Activated naive CD4-positive, alpha-beta T cell treated with anti-CD3 and anti-CD28 coated beads, Interleukin-2, amount 50 U/mL, for 72 hours (primary cell): ENCODE results near the gene C19orf47. TPM values are rescaled to one million over a fixed set of nuclear protein-coding genes. Genes with fewer than 3 reads are reported as not detected.
"Not testable (repeated sequence)": the region's sequence is repeated elsewhere in the genome, so short reads cannot be mapped to it uniquely, and the experiment has no call there.

Experiments
- ATAC-seq, 2 donors: fragments of 150-1000 bp; cut with Tn5 transposase; 2 replicates each; pipeline ENCODE4 v1.10.0; 2021; ENCODE audit warnings: mild to moderate bottlenecking in 2 of 2, moderate library complexity in 2 of 2
- DNase-seq, 2 donors: peaks; one replicate each; pipeline ENCODE4 v3.0.0; 2021 to 2022; ENCODE audit warnings: low spot score in 2 of 2
- H3K27ac Mint-ChIP-seq, 2 donors: one replicate each; pipeline ENCODE4 v1.8.0; 2022; ENCODE audit warnings: mild to moderate bottlenecking in 2 of 2, mixed read lengths in 2 of 2
- H3K36me3 Mint-ChIP-seq, 2 donors: one replicate each; pipeline ENCODE4 v1.8.0; 2022; ENCODE audit warnings: mixed read lengths in 2 of 2
- H3K9me3 Mint-ChIP-seq, 2 donors: one replicate each; pipeline ENCODE4 v1.8.0; 2022; ENCODE audit warnings: mixed read lengths in 2 of 2
- total RNA-seq, 2 donors: library from RNA; stranded (reverse); gene quantifications; one replicate each; pipeline ENCODE4 v1.2.3, GENCODE V29; 2022

C19orf47 gene
- total RNA-seq, 2 donors from 2014 or later, result 18.9 to 24.1 TPM

DNA sequence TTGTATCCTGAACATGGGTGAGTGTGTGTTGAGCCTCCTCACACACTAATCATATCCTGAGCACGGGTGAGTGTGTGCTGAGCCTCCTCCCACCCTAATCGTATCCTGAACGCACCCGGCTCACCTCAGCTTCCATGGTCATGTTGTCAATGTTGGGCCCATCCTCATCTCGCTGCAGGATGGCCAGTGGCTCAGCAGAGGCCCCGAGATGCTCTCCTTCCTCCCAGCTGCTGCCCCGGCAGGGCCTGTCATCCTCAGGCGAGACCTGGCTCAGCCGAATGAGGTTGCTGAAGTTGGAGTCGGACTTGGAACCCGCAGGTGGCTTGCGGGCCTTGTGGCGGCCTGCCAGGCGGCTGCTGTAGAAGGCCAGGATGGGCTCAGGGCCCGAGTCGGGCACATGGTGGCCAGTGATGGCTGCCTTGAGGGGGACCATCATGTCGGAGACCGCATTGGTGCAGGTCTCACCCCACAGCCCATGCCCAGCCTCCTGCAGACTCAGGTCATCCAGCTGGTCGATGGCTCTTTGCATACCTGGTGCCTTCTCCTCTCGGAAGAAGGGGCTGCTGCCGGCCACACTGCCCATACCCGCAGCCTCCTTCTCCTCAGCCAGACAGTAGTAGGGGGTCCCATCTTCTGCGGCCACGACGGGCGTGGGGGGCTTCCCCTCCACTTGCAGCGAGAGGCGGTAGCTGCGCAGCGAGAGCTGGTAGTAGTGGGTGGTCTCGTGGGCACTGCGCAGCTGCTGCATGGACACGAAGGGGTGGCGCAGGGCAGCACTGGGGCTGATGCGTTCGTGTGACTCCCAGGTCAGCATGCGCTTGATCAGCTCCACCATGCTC is 32.2 kb upstream of the C19orf47 start:
- ATAC-seq (no peak), DNase-seq (no peak)
- Mint-ChIP-seq H3K36me3 (no peaks in the 10 kb centered on the region), H3K27ac (no peak overlapping the region), H3K9me3 (no peaks in the 10 kb centered on the region)

DNA sequence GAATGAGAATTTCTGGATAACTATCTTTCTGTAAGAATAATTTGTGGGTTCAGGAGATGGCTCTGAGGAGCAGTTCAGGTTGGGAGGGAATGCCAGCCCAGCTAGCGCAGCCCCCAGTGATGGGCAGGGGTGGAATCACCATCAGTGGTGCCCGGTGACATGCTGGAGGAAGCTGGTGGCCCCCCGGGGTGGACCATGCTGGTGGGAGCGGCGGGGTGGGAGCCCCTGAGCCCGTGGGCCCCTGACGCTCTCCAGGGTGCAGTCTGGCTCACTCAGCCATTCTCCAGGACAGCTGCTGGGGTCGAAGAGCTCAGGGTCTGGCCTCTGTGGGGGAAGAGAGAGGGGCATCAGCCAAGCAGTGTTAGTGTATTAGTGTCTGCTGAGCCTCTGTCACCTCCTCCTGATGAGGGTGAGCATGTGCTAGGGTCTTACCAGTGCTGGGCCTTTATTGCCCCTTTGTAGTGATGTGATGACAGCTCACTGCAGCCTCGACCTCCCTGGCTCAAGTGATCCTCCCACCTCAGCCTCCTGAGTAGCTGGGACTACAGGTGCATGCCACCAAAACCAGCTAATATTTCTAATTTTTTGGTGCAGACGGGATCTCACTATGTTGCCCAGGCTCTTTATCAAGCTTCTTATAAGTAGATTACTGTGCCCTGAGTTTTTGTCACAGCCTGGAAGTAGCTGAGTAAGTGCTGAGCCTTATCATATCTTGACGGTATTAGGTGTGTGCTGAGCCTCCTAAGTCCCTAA is 31.4 kb upstream of the C19orf47 start:
- ATAC-seq, result no peak
- DNase-seq, result no peak
- peak overlapping the region in 1 of 2 donors; percentile 81 for H3K27ac Mint-ChIP-seq
- H3K36me3 Mint-ChIP-seq, result no peaks in the 10 kb centered on the region
- no peaks in the 10 kb centered on the region for H3K9me3 Mint-ChIP-seq

DNA sequence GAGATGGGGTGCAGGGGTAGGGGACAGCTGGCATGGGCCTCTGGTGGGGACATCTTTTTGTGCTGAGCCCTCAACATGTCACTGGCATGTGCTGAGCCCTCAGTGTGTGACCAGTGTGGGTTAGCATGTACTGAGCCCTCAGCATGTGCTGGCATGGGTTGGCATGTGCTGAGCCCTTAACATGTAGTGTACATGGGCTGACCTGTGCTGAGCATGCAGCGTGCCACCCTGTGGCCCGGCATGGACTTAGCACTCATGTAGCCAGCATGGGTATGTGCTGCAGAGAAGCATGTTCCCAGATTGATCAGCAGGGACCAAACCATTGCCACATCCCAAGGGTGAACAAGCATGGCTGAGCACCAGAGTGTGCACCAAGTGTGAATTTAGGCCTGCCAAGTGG is 30.3 kb upstream of the C19orf47 start:
- Mint-ChIP-seq H3K9me3 (no peaks in the 10 kb centered on the region), H3K27ac (no peak overlapping the region), H3K36me3 (no peaks in the 10 kb centered on the region)
- ATAC-seq, result no peak
- DNase-seq, result no peak

DNA sequence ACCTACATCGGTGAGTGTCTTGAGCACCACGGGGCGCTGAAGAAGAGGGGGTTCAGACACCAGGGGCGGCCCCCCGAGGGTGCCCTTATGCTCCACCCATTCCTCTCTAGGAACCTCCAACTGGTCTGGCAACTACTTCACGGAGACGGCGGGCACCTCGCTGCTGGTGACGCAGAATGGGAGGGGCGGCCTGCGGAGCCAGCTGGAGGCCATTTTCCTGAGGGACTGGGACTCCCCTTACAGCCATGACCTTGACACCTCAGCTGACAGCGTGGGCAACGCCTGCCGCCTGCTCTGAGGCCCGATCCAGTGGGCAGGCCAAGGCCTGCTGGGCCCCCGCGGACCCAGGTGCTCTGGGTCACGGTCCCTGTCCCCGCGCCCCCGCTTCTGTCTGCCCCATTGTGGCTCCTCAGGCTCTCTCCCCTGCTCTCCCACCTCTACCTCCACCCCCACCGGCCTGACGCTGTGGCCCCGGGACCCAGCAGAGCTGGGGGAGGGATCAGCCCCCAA is 29.7 kb upstream of the C19orf47 start:
- DNase-seq (no peak), ATAC-seq (no peak)
- Mint-ChIP-seq H3K9me3 (no peaks in the 10 kb centered on the region), H3K27ac (no peak overlapping the region), H3K36me3 (no peaks in the 10 kb centered on the region)

DNA sequence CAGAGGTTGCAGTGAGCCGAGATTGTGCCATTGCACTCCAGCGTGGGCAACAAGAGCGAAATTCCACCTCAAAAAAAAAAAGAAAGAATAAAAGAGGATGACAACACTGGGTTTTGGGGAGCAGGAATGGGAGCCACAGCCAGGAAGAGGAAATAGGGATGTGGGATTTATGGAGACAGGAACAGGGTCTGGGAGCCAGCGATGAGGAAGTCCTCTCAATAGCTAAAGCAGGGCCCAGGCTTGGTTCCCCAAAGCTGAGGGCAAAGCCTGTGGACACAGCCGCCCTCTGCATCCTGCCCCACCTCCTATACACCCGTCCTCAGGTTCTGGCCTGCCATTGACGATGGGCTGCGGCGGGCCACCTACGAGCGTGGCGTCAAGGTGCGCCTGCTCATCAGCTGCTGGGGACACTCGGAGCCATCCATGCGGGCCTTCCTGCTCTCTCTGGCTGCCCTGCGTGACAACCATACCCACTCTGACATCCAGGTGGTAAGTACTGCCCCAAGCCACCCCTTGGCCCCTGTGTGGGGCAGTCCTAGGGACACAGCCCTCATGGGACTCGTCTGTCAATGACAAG is 28.2 kb upstream of the C19orf47 start:
- peak overlapping the region in 1 of 2 donors; percentile 69 for H3K27ac Mint-ChIP-seq
- H3K9me3 Mint-ChIP-seq, result no peaks in the 10 kb centered on the region
- ATAC-seq (no peak), DNase-seq (no peak)
- H3K36me3 Mint-ChIP-seq, result no peaks in the 10 kb centered on the region

DNA sequence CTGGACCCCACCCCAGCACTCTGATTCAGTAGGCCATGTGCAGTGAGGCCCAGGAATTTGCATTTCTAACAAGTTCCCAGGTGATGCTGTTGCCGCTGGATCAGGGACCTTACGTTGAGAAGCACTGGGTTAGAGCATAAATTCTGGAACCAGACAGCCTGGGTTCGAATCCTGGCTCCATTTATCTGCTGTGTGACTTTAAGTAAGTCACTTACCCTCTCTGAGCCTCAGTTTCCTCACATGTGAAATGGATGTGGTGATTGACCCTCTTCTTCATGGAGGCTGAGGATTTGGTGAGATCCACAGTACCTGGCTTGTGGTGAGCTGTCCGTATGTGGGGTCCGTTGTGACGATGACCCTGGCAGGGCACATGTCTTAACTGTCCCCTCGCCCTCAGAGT is 25.9 kb upstream of the C19orf47 start:
- Mint-ChIP-seq H3K36me3 (no peaks in the 10 kb centered on the region), H3K27ac (peak overlapping the region in 1 of 2 donors; percentile 87), H3K9me3 (no peaks in the 10 kb centered on the region)
- ATAC-seq (no peak), DNase-seq (no peak)

DNA sequence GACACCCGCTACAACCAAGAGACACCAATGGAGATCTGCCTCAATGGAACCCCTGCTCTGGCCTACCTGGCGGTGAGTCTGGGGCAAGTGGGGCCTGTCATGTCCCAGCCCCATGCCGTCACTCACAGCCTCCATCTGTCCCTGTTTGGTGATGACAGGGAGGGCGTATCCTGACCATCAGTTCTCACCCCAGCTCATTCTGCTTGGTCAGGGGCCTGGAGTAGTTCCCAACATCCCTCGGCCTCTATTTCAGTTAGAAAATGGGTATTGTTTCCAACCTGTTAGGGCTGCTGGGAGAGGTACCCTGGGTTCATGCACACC is 23.6 kb upstream of the C19orf47 start:
- Mint-ChIP-seq H3K36me3 (no peaks in the 10 kb centered on the region), H3K27ac (no peak overlapping the region), H3K9me3 (no peaks in the 10 kb centered on the region)
- DNase-seq, result no peak
- ATAC-seq, result no peak

DNA sequence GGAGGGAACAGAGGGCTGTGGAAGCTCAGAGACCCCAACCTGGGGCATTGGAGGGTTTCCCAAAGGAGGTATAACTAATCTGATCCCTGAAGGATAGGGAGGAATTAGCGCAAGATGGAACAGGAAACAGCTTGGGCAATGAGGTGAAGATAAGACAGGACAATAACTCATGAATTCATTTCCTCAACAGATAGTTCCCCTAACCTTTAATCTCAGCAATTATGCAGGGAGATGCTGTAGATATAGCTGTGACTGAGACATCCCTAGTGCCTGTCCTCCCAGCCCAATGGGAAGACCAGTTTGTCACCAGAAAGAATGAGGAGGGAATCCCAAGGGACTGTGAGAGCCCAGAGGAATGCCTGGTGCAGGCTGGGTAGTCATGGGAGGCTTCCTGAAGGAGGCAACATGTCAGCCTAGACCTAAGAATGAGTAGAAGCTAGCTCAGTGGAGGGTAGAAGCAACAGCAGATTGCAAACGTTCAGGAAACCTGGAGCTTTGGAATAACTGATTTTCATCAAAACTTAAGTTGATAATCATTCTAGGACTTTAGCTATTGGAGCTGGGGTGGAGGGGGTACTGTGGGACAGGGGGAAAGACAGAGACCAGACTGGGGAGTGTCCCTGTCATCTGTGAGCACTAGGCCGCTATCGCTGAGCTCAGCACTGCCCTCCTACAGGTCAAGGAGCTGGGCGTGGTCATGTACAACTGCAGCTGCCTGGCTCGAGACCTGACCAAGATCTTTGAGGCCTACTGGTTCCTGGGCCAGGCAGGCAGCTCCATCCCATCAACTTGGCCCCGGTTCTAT is 23.0 kb upstream of the C19orf47 start:
- DNase-seq (no peak), ATAC-seq (no peak)
- peak overlapping the region; percentile 16 to 60 for H3K27ac Mint-ChIP-seq
- H3K9me3 Mint-ChIP-seq, result no peaks in the 10 kb centered on the region
- H3K36me3 Mint-ChIP-seq, result no peaks in the 10 kb centered on the region

DNA sequence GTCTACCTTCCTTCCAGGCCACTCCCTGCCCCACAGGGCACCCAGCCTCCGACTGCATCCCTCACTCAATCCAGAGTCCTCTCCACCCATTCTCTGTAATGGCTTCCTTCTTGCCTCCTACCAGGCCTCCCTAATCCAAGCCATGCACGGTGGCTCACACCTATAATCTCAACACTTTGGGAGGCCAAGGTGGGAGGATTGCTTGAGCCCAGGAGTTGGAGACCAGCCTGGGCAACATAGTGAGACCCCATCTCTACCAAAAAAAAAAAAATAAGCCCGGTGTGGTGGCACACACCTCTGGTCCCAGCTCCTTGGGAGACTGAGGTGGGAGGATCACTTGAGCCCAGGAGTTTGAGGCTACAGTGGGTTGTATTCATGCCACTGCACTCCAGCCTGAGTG is 22.1 kb upstream of the C19orf47 start:
- not testable (repeated sequence) for H3K9me3 Mint-ChIP-seq, ATAC-seq
- peak overlapping the region; percentile 16 to 51 for H3K27ac Mint-ChIP-seq

DNA sequence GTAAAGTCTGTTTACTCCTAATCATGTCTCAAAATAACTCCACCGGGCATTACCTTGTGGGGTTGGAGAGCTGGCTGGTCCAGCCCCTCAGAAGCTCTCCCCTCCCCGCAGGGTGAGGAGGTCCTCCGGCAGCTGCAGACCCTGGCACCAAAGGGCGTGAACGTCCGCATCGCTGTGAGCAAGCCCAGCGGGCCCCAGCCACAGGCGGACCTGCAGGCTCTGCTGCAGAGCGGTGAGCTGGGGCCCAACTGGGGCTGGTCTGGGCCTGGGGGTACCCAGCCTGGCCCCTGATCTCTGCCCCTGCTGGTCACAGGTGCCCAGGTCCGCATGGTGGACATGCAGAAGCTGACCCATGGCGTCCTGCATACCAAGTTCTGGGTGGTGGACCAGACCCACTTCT is 21.6 kb upstream of the C19orf47 start:
- DNase-seq (no peak), ATAC-seq (no peak)
- no peaks in the 10 kb centered on the region for H3K36me3 Mint-ChIP-seq
- H3K9me3 Mint-ChIP-seq, result no peaks in the 10 kb centered on the region
- H3K27ac Mint-ChIP-seq, result no peak overlapping the region

More for the DNA sequence above, 22.1 kb upstream of the C19orf47 start:
- not testable (repeated sequence) for DNase-seq, H3K36me3 Mint-ChIP-seq

DNA sequence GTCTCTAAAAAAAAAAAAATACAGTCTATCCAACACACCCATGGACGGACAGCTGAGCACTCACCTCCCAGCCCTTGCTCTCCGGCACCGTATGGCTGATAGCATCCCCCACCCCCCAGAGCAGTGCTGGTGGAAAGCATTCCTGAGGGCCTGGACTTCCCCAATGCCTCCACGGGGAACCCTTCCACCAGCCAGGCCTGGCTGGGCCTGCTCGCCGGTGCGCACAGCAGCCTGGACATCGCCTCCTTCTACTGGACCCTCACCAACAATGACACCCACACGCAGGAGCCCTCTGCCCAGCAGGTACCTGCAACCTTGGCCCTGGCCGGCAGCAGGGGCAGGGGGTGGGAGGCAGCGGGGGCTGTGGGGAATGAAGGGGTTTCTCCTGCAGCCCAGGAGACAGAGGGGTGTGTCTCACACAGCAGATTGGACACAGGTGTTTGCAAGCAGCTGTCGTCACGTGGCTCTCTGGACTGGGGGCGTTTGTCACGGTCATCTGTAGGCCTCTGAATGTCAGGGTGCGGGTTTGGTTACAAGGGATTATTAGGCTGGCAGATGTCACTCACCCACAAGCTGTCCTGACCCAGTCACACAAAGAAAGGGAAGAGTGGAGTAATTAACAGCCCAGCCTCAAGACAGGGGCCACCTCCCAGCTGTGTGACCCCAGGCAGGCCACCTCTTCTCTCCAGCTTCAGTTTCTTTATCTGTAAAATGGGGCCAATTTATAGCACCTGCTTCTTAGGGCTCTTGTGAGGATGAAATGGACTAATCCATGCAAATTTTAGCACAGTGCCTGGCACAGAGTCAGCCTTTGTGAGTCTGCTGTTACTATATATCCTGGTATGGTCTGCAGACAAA is 19.6 kb upstream of the C19orf47 start:
- Mint-ChIP-seq H3K27ac (no peak overlapping the region), H3K36me3 (no peaks in the 10 kb centered on the region), H3K9me3 (no peaks in the 10 kb centered on the region)
- no peak for ATAC-seq
- DNase-seq, result no peak

DNA sequence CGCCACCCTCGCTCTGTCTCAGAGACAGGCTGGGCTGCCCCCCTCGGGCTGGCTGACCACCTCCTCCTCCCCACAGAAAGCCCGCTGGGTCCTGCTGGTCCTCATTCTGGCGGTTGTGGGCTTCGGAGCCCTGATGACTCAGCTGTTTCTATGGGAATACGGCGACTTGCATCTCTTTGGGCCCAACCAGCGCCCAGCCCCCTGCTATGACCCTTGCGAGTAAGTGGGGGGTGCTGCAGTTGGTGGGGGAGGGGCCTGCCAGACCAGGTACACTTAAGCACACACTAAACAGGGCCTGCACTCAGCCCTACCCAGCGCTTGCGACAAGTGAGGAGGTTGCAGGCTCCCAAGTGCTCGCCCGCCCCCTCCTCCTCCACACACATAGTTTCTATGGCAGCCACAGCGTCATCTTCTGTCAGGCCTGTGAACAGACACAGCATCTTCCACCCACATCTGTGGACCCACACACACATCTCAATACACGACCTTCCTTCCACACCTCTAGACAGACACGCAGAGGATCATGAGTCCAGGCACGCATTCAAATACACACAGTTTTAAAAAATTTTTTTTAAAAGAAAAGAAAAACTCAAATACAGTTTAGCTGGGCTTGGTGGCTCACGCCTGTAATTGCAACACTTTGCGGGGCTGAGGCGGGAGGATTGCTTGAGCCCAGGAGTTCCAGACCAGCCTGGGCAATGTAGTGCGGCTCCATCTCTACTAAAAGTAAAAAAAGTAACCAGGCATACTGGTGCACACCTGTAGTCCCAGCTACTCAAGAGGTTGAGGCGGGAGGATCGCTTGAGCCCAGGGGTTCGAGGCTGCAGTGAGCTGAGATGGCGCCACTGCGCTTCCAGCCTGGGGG is 18.7 kb upstream of the C19orf47 start:
- H3K27ac Mint-ChIP-seq, result no peak overlapping the region
- no peak for ATAC-seq

DNA sequence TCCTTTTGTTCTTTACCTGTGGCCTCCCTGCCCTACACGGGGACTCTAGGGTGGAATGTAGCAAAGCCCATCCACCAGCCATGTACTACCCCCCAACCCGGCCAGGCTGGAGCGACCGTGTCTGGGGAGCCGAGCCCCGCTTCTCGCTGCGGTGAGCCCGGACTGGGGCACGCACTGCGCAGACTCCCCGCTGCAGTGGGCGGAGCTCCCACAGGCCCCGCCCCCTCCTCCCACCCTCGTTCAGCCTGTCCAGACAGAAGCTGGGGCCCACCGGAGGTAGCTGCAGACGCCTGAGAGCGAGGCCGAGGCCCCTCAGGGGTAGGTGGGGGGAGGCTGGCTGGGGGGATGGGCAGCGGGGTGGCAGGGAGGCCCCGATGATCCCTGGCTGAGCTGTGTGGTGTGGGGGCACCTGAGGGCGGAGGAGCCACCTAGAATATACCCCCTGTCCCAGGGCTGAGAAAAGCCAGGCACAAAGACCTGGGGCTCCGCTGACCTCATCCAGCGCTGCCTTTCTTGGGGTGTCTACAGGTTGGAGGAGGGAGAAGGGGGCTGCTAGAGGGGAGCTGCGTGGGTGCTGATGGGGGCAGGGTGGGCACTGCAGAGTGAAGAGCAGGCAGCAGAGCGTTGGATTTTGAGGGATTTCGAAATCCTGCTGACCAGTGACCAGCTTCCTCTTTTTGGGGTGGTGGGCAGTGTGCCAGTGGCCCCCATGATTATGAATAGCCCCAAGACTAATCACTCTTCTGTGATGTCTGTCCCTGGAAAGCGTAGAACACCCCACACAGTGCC is 17.6 kb upstream of the C19orf47 start:
- Mint-ChIP-seq H3K36me3 (no peaks in the 10 kb centered on the region), H3K9me3 (no peaks in the 10 kb centered on the region), H3K27ac (no peak overlapping the region)
- ATAC-seq (peak; percentile 39 to 85), DNase-seq (peak in 1 of 2 donors; percentile 48)

More for the DNA sequence above, 18.7 kb upstream of the C19orf47 start:
- no peak for DNase-seq
- Mint-ChIP-seq H3K9me3 (no peaks in the 10 kb centered on the region), H3K36me3 (no peaks in the 10 kb centered on the region)

DNA sequence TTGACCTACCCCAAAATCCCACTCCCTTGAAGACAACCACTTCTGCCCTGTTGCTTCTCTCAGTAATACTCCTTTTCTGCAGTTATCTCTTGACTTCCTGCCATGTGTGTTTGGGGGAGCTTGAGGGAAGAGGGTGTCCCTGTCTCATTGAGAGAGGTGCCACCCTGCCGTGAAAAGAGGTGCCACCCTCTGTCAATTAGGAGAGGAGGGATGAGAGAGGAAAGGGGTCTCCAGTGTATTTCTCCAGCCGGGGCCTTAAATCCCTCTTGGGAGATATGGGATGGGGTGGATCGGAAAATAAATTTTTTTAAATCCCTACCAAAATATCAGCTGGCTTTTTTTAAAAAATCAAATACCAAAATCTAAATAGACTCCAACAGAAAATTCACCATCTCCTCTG is 16.8 kb upstream of the C19orf47 start:
- no peak overlapping the region for H3K27ac Mint-ChIP-seq
- no peaks in the 10 kb centered on the region for H3K36me3 Mint-ChIP-seq
- no peaks in the 10 kb centered on the region for H3K9me3 Mint-ChIP-seq
- ATAC-seq (no peak), DNase-seq (no peak)
